HepG2 (cell line): ENCODE data around the gene MAPK11. TPM values are rescaled to one million over a fixed set of nuclear protein-coding genes. Genes with fewer than 3 reads are reported as not detected.

Experiments used
- ATAC-seq: fragments of 200-7000 bp; cut with Tn5 transposase; 3 replicates; pipeline ENCODE4 v1.9.1; 2020; ENCODE audit warnings: mild to moderate bottlenecking, moderate library complexity
- BruUV-seq: library from RNA; stranded (reverse); fragments of 400-500 nt; replicated peaks from 2 replicates; lab custom pipeline; 2021; lab: Mats Ljungman, UMichigan
- CTCF ChIA-PET: fragments of 300-600 bp; formaldehyde crosslinking; extraction: SDS; loops from one replicate; lab custom pipeline; 2021; ENCODE audit warnings: low total read pairs, inconsistent platforms, low intra/inter-chr PET ratio; lab: Yijun Ruan, JAX
- POLR2A ChIA-PET: fragments of 350-600 bp; sonication (Branson Sonifier 250); formaldehyde crosslinking; loops from one replicate; lab custom pipeline; 2020; ENCODE audit warnings: antibody characterized with exemption, inconsistent platforms; lab: Yijun Ruan, JAX
- DNase-seq: peaks from one replicate; pipeline ENCODE4 v3.0.0-alpha.2; 2015; ENCODE audit warnings: low spot score
- FAIRE-seq: peaks from 3 replicates; lab custom pipeline; 2011; peaks lifted over from hg19 to GRCh38; lab: Jason Lieb, UNC
- H2AFZ ChIP-seq: one replicate; pipeline ENCODE4 v1.6.1; 2011; ENCODE audit warnings: low read length, inconsistent platforms
- H3K27ac ChIP-seq: fragments of 300-600 bp; 3 replicates; pipeline ENCODE4 v1.8.0; 2011; ENCODE audit warnings: mixed run types, mild to moderate bottlenecking, mixed read lengths, low read length, inconsistent platforms; ENCODE audit not compliant: insufficient read depth; ENCODE audit errors: extremely low read length
- H3K27me3 ChIP-seq, 2 experiments: fragments of 200-600 bp in 1 of 2; 2 replicates in 1 of 2; 3 replicates in 1 of 2; pipeline versions ENCODE4 v1.6.0 to v1.8.0; 2011; ENCODE audit warnings: low read length in 2 of 2, mild to moderate bottlenecking in 2 of 2, moderate library complexity in 2 of 2, inconsistent platforms in 1 of 2; ENCODE audit not compliant: insufficient read depth in 2 of 2, control insufficient read depth in 1 of 2
- H3K36me3 ChIP-seq, 2 experiments: fragments of 200-600 bp in 1 of 2; replicated peaks in 1 of 2; 2 replicates in 1 of 2; 3 replicates in 1 of 2; pipeline versions ENCODE4 v1.5.1 to v1.8.0; 2011; ENCODE audit warnings: low read length in 2 of 2, inconsistent platforms in 1 of 2; ENCODE audit not compliant: insufficient read depth in 2 of 2, control insufficient read depth in 1 of 2
- H3K4me1 ChIP-seq: 2 replicates; pipeline ENCODE4 v1.5.1; 2012; ENCODE audit warnings: low read length, inconsistent platforms; ENCODE audit not compliant: insufficient read depth
- H3K4me2 ChIP-seq: 2 replicates; pipeline ENCODE4 v1.6.0; 2011; ENCODE audit warnings: low read depth, low read length, inconsistent platforms
- H3K4me3 ChIP-seq, 3 experiments: fragments of 200-600 bp in 1 of 3; sonication (generic), shearing (Covaris generic) in 1 of 3; replicated peaks in 1 of 3; 2 replicates each; pipeline ENCODE4 v1.5.1; 2011 to 2016; ENCODE audit warnings: low read length in 3 of 3, inconsistent platforms in 2 of 3, low read depth in 2 of 3, mild to moderate bottlenecking in 2 of 3, control low read depth in 1 of 3, mixed read lengths in 1 of 3; ENCODE audit not compliant: insufficient read depth in 1 of 3
- H3K79me2 ChIP-seq: one replicate; pipeline ENCODE4 v1.6.1; 2011; ENCODE audit warnings: low read length, inconsistent platforms; ENCODE audit not compliant: insufficient read depth
- H3K9ac ChIP-seq: 2 replicates; pipeline ENCODE4 v1.6.0; 2011; ENCODE audit warnings: mild to moderate bottlenecking, low read depth, low read length, inconsistent platforms; ENCODE audit not compliant: insufficient read depth
- H3K9me3 ChIP-seq: 2 replicates; pipeline ENCODE4 v1.5.1; 2012; ENCODE audit warnings: mild to moderate bottlenecking, low read length
- H4K20me1 ChIP-seq: 2 replicates; pipeline ENCODE4 v1.6.0; 2011; ENCODE audit warnings: inconsistent platforms, mild to moderate bottlenecking, low read length, moderate library complexity; ENCODE audit not compliant: insufficient read depth
- HDAC2 ChIP-seq: sonication (generic); formaldehyde crosslinking; IDR thresholded peaks from 2 replicates; pipeline ENCODE4 v1.4.0; 2020; ENCODE audit warnings: missing genetic modification reagents
- HNRNPL ChIP-seq: fragments of 200-400 bp; formaldehyde crosslinking; IDR thresholded peaks from 2 replicates; pipeline ENCODE4 v1.6.1; 2017; ENCODE audit warnings: mild to moderate bottlenecking, low read depth, low read length
- RFXAP ChIP-seq: sonication (generic); formaldehyde crosslinking; IDR thresholded peaks from 2 replicates; pipeline ENCODE4 v1.4.0; 2020; ENCODE audit warnings: missing genetic modification reagents, borderline replicate concordance
- RNF2 ChIP-seq: fragments of 450-650 bp; conservative IDR thresholded peaks from 2 replicates; pipeline ENCODE4 v1.6.1; 2016; ENCODE audit warnings: low read depth
- SAFB2 ChIP-seq: sonication (generic); formaldehyde crosslinking; IDR thresholded peaks from 2 replicates; pipeline ENCODE4 v1.5.1; 2020; ENCODE audit warnings: missing genetic modification reagents, low read depth, mild to moderate bottlenecking, borderline replicate concordance
- ZNF543 ChIP-seq: sonication (generic); formaldehyde crosslinking; IDR thresholded peaks from 2 replicates; pipeline ENCODE4 v1.4.0; 2020; ENCODE audit warnings: mild to moderate bottlenecking, missing genetic modification reagents
- ZNF776 ChIP-seq: sonication (generic); formaldehyde crosslinking; IDR thresholded peaks from 2 replicates; pipeline ENCODE4 v1.4.0; 2020; ENCODE audit warnings: mild to moderate bottlenecking, missing genetic modification reagents
- ZSCAN22 ChIP-seq: sonication (generic); formaldehyde crosslinking; IDR thresholded peaks from 2 replicates; pipeline ENCODE4 v1.4.0; 2020; ENCODE audit warnings: mild to moderate bottlenecking, missing genetic modification reagents
- ZSCAN29 ChIP-seq: sonication (generic); formaldehyde crosslinking; conservative IDR thresholded peaks from 2 replicates; pipeline ENCODE4 v1.4.0; 2020; ENCODE audit warnings: mild to moderate bottlenecking, missing genetic modification reagents
- WGBS: methylation state at CpG from one replicate; pipeline ENCODE4 v1.1.6; 2017; ENCODE audit warnings: low lambda C conversion rate; 5-methylcytosine and 5-hydroxymethylcytosine counted together
- in situ Hi-C: cut with HindIII; loops from 2 replicates; pipeline ENCODE4 v1.10.0; 2017; ENCODE audit warnings: low pct_unique_long_range_greater_than_20kb; ENCODE audit not compliant: extremely low pct_ligation_motif_present
- intact Hi-C: fragments of 100-400 bp; cut with micrococcal nuclease; formaldehyde crosslinking; loops from one replicate; pipeline ENCODE4 v1.10.0; 2022; ENCODE audit not compliant: unreplicated experiment
- polyA plus RNA-seq, 8 experiments: library from polyadenylated mRNA; depleted of rRNA in 3 of 8; stranded (reverse) in 7 of 8; unstranded in 1 of 8; fragments of >200 nt; fragmentation: Illumina TruSeq in 4 of 8; extraction: Trizol in 4 of 8; gene quantifications; 2 replicates each; pipeline versions ENCODE4 v1.2.1 to v1.2.3, GENCODE V29; 2011 to 2016; ENCODE audit warnings: low read depth in 4 of 8, missing spikeins in 1 of 8, mixed read lengths in 1 of 8; ENCODE audit not compliant: insufficient read depth in 1 of 8
- total RNA-seq, 5 experiments: library from RNA; depleted of rRNA; stranded (reverse); fragments of >200 nt; fragmentation: Illumina TruSeq; extraction: Trizol; gene quantifications; 2 replicates each; pipeline ENCODE4 v1.2.3, GENCODE V29; 2016; ENCODE audit warnings: low read depth in 1 of 5
- TF ChIP-seq, protein P1 (sequence below): sonication (generic); formaldehyde crosslinking; IDR thresholded peaks from 2 replicates; pipeline ENCODE4 v1.4.0; 2020; ENCODE audit warnings: mild to moderate bottlenecking, missing genetic modification reagents
- TF ChIP-seq, protein P2 (sequence below): sonication (generic); formaldehyde crosslinking; IDR thresholded peaks from 2 replicates; pipeline ENCODE4 v1.4.0; 2020; ENCODE audit warnings: missing genetic modification reagents, mild to moderate bottlenecking, borderline replicate concordance
- TF ChIP-seq, protein P3 (sequence below): IDR thresholded peaks from 2 replicates; pipeline ENCODE4 v1.4.0; 2020; ENCODE audit warnings: mild to moderate bottlenecking, missing genetic modification reagents
- TF ChIP-seq, protein P4 (sequence below): sonication (generic); formaldehyde crosslinking; IDR thresholded peaks from 2 replicates; pipeline ENCODE4 v1.8.1; 2023; ENCODE audit warnings: missing genetic modification reagents, inconsistent platforms, borderline replicate concordance
- TF ChIP-seq, protein P5 (sequence below): IDR thresholded peaks from 2 replicates; pipeline ENCODE4 v1.6.1; 2012; ENCODE audit warnings: inconsistent platforms

MAPK11 gene
- total and polyA plus RNA-seq, 2 of the 13 experiments (the other 11 are each of a cell fraction or from before 2014, with no cell fraction given) = 0.15 to 0.17 TPM

DNA sequence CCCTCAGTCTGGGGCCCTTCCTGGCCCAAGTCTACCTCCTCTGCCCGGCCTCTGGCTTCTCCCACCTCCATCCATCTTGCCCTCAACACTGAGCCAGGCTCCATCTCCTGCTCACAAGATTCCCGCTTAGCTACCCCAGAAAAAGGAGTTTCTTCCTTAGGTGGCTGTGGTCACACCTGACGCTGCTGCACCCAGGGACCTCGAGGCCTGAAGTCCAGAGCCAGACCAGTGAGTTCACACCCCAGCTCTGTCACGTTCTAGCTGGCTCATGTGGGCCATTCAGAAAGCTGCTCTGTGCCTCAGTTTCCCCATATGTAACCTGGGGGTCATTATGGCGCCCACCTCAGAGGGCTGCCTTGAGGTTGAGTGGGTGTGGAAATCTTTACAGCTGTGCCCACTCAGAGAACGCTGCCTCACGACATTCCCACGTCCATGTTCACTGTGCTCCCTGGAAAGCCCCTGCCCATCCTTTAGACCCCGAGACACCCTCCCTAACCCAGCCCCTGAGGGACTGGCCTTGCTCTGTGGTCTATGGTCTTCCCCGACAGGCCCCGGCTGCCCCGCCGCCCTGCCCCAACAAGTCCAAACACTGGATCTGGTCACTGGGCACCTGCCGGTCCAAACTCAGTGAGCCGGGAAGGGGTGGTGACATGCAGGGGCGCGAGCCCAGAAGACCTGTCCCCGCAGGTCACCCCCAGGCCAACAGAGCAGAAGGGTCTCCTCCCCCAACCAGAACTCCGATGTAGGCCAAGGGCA lies 27.5 kb upstream of the MAPK11 start:
- Histone ChIP-seq H3K4me2 (peak overlapping the region; percentile 71), H3K9ac (peak overlapping the region; percentile 40; the same call in 1 of the 2 replicates), H3K27ac (peak overlapping the region; percentile 68), H3K4me3 (peak overlapping the region; percentile 23 to 54 (median 34); a peak in 3 of 6 replicates), H3K36me3 (no peaks in the 10 kb centered on the region), H3K9me3 (no peaks in the 10 kb centered on the region), H3K4me1 (peaks cover 83% of the 10 kb centered on the region), H3K27me3 (no peaks in the 10 kb centered on the region), H4K20me1 (peaks cover 12% of the 10 kb centered on the region; the same call in 1 of the 2 replicates), H2AFZ (no peak overlapping the region), H3K79me2 (peaks cover 66% of the 10 kb centered on the region)
- intact Hi-C loops = loop anchor here (1.0 to 10.0 kb wide), 2 partner anchors 11 to 873 kb away; no protein-coding TSS in a partner anchor
- DNase-seq (no peak), ATAC-seq (no peak), FAIRE-seq (no peak)
- in situ Hi-C loops = no loop called here
- BruUV-seq = no TSS peak
- 31% methylated on average over 11 of the region's 20 CpGs for WGBS
- ChIA-PET POLR2A (interaction anchor here (1.0 to 3.2 kb wide), 3 partner anchors 9 to 35 kb away, joined by 3 to 24 read pairs (median 4); partner anchors contain the start of gene PLXNB2), CTCF (no interaction called here)
- TF ChIP-seq ZNF543 (CRISPR knock-in tag) = no peak
- TF ChIP-seq, protein P1, sequence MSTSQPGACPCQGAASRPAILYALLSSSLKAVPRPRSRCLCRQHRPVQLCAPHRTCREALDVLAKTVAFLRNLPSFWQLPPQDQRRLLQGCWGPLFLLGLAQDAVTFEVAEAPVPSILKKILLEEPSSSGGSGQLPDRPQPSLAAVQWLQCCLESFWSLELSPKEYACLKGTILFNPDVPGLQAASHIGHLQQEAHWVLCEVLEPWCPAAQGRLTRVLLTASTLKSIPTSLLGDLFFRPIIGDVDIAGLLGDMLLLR (CRISPR knock-in tag) = no peak
- no peak for TF ChIP-seq RFXAP (CRISPR knock-in tag)
- no peak for TF ChIP-seq ZSCAN29
- TF ChIP-seq HNRNPL = peak; percentile 69; the same call in 1 of the 2 replicates
- TF ChIP-seq, protein P2, sequence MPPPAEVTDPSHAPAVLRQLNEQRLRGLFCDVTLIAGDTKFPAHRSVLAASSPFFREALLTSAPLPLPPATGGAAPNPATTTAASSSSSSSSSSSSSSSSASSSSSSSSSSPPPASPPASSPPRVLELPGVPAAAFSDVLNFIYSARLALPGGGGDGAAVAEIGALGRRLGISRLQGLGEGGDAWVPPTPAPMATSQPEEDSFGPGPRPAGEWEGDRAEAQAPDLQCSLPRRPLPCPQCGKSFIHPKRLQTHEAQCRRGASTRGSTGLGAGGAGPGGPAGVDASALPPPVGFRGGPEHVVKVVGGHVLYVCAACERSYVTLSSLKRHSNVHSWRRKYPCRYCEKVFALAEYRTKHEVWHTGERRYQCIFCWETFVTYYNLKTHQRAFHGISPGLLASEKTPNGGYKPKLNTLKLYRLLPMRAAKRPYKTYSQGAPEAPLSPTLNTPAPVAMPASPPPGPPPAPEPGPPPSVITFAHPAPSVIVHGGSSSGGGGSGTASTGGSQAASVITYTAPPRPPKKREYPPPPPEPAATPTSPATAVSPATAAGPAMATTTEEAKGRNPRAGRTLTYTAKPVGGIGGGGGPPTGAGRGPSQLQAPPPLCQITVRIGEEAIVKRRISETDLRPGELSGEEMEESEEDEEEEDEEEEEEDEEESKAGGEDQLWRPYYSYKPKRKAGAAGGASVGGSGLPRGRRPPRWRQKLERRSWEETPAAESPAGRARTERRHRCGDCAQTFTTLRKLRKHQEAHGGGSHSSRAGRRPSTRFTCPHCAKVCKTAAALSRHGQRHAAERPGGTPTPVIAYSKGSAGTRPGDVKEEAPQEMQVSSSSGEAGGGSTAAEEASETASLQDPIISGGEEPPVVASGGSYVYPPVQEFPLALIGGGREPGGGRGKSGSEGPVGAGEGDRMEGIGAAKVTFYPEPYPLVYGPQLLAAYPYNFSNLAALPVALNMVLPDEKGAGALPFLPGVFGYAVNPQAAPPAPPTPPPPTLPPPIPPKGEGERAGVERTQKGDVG (CRISPR knock-in tag) = no peak
- TF ChIP-seq SAFB2 (CRISPR knock-in tag) = no peak
- TF ChIP-seq, protein P3, sequence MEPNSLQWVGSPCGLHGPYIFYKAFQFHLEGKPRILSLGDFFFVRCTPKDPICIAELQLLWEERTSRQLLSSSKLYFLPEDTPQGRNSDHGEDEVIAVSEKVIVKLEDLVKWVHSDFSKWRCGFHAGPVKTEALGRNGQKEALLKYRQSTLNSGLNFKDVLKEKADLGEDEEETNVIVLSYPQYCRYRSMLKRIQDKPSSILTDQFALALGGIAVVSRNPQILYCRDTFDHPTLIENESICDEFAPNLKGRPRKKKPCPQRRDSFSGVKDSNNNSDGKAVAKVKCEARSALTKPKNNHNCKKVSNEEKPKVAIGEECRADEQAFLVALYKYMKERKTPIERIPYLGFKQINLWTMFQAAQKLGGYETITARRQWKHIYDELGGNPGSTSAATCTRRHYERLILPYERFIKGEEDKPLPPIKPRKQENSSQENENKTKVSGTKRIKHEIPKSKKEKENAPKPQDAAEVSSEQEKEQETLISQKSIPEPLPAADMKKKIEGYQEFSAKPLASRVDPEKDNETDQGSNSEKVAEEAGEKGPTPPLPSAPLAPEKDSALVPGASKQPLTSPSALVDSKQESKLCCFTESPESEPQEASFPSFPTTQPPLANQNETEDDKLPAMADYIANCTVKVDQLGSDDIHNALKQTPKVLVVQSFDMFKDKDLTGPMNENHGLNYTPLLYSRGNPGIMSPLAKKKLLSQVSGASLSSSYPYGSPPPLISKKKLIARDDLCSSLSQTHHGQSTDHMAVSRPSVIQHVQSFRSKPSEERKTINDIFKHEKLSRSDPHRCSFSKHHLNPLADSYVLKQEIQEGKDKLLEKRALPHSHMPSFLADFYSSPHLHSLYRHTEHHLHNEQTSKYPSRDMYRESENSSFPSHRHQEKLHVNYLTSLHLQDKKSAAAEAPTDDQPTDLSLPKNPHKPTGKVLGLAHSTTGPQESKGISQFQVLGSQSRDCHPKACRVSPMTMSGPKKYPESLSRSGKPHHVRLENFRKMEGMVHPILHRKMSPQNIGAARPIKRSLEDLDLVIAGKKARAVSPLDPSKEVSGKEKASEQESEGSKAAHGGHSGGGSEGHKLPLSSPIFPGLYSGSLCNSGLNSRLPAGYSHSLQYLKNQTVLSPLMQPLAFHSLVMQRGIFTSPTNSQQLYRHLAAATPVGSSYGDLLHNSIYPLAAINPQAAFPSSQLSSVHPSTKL = no peak
- TF ChIP-seq ZSCAN22 (CRISPR knock-in tag) = peak; percentile 78; the same call in 1 of the 2 replicates
- 0 out of 2 replicates have a peak, but pooled peaks have one; percentile 43 for TF ChIP-seq RNF2
- TF ChIP-seq, protein P4, sequence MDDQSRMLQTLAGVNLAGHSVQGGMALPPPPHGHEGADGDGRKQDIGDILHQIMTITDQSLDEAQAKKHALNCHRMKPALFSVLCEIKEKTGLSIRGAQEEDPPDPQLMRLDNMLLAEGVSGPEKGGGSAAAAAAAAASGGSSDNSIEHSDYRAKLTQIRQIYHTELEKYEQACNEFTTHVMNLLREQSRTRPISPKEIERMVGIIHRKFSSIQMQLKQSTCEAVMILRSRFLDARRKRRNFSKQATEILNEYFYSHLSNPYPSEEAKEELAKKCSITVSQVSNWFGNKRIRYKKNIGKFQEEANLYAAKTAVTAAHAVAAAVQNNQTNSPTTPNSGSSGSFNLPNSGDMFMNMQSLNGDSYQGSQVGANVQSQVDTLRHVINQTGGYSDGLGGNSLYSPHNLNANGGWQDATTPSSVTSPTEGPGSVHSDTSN (CRISPR knock-in tag) = no peak
- no peak for TF ChIP-seq HDAC2 (CRISPR knock-in tag)
- TF ChIP-seq, protein P5, sequence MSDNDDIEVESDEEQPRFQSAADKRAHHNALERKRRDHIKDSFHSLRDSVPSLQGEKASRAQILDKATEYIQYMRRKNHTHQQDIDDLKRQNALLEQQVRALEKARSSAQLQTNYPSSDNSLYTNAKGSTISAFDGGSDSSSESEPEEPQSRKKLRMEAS = no peak
- TF ChIP-seq ZNF776 (CRISPR knock-in tag) = no peak
